Measurements from ENCODE around the gene ECEL1. TPM values are rescaled to one million over a fixed set of nuclear protein-coding genes. Genes with fewer than 3 reads are reported as not detected.

Gene ECEL1
- total RNA-seq, 1 experiment from 2014 or later, result 23.3 TPM

DNA sequence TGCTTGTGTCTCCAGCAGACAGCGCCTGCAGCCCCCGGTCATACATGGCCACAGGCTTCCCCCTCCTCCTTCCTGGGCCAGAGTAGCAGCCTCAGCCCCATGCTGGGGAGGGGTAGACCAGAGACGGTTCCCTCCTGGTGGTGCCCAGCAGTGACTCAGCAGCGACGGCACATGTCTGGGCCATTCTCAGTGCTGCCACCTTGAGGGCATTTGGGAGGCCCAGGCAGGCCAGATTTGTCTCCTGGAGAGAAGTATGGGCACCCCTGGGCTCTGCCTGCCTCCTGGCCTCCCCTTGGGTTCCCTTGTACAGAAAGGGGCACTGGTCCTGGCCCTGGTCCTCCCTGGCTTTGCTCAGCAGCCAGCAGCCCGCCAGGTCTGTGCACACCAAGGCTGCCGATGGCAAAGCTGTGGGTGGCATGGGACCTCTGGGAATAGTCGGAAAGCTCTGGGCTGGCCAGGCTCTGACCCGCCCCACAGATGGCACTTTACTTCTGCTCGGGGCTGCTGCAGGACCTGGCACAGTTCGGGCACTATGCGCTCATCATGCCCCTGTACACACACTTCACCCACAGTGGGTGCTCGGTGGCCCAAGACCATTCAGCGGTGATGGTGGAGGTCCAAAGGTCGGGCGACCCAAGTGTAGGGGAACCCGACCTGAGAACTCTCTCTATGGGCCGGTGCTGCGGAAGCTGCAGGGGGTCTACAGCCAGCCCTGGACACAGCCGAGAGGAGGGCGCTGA, 43.1 kb downstream of the ECEL1 start:
- peak; percentile 71 for DNase-seq (ENCODE audit: low spot score)
- TF ChIP-seq ELF4 (CRISPR knock-in tag; IDR thresholded peaks at IDR 0.05; ENCODE audit: low read depth) (no peak), SMAD4 (CRISPR knock-in tag; IDR thresholded peaks at IDR 0.05) (no peak), SP1 (CRISPR knock-in tag; conservative IDR thresholded peaks at IDR 0.05) (no peak), NFATC4 (CRISPR knock-in tag; IDR thresholded peaks at IDR 0.05) (no peak), NR1H2 (CRISPR knock-in tag; IDR thresholded peaks at IDR 0.05) (no peak), GABPB1 (CRISPR knock-in tag; IDR thresholded peaks at IDR 0.05) (no peak), TEAD1 (CRISPR knock-in tag; IDR thresholded peaks at IDR 0.05) (no peak), ZNF317 (CRISPR knock-in tag; IDR thresholded peaks at IDR 0.05; ENCODE audit: borderline replicate concordance, low read depth) (no peak), ZNF423 (CRISPR knock-in tag; IDR thresholded peaks at IDR 0.05) (peak; percentile 86), JAZF1 (CRISPR knock-in tag; IDR thresholded peaks at IDR 0.05) (no peak), NFYB (CRISPR knock-in tag; conservative IDR thresholded peaks at IDR 0.05; ENCODE audit: low read depth) (no peak), NFE2L1 (CRISPR knock-in tag; IDR thresholded peaks at IDR 0.05) (peak; percentile 99)
- TF ChIP-seq, protein P1, sequence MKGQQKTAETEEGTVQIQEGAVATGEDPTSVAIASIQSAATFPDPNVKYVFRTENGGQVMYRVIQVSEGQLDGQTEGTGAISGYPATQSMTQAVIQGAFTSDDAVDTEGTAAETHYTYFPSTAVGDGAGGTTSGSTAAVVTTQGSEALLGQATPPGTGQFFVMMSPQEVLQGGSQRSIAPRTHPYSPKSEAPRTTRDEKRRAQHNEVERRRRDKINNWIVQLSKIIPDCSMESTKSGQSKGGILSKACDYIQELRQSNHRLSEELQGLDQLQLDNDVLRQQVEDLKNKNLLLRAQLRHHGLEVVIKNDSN (CRISPR knock-in tag; IDR thresholded peaks at IDR 0.05), result no peak
- TF ChIP-seq, protein P2, sequence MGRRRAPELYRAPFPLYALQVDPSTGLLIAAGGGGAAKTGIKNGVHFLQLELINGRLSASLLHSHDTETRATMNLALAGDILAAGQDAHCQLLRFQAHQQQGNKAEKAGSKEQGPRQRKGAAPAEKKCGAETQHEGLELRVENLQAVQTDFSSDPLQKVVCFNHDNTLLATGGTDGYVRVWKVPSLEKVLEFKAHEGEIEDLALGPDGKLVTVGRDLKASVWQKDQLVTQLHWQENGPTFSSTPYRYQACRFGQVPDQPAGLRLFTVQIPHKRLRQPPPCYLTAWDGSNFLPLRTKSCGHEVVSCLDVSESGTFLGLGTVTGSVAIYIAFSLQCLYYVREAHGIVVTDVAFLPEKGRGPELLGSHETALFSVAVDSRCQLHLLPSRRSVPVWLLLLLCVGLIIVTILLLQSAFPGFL (CRISPR knock-in tag; IDR thresholded peaks at IDR 0.05; ENCODE audit: borderline replicate concordance), result no peak
- TF ChIP-seq, protein P3, sequence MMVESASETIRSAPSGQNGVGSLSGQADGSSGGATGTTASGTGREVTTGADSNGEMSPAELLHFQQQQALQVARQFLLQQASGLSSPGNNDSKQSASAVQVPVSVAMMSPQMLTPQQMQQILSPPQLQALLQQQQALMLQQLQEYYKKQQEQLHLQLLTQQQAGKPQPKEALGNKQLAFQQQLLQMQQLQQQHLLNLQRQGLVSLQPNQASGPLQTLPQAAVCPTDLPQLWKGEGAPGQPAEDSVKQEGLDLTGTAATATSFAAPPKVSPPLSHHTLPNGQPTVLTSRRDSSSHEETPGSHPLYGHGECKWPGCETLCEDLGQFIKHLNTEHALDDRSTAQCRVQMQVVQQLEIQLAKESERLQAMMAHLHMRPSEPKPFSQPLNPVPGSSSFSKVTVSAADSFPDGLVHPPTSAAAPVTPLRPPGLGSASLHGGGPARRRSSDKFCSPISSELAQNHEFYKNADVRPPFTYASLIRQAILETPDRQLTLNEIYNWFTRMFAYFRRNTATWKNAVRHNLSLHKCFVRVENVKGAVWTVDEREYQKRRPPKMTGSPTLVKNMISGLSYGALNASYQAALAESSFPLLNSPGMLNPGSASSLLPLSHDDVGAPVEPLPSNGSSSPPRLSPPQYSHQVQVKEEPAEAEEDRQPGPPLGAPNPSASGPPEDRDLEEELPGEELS (CRISPR knock-in tag; IDR thresholded peaks at IDR 0.05), result no peak
- TF ChIP-seq, protein P4, sequence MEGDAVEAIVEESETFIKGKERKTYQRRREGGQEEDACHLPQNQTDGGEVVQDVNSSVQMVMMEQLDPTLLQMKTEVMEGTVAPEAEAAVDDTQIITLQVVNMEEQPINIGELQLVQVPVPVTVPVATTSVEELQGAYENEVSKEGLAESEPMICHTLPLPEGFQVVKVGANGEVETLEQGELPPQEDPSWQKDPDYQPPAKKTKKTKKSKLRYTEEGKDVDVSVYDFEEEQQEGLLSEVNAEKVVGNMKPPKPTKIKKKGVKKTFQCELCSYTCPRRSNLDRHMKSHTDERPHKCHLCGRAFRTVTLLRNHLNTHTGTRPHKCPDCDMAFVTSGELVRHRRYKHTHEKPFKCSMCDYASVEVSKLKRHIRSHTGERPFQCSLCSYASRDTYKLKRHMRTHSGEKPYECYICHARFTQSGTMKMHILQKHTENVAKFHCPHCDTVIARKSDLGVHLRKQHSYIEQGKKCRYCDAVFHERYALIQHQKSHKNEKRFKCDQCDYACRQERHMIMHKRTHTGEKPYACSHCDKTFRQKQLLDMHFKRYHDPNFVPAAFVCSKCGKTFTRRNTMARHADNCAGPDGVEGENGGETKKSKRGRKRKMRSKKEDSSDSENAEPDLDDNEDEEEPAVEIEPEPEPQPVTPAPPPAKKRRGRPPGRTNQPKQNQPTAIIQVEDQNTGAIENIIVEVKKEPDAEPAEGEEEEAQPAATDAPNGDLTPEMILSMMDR (IDR thresholded peaks at IDR 0.05), result peak; percentile 42
- TF ChIP-seq, protein P5, sequence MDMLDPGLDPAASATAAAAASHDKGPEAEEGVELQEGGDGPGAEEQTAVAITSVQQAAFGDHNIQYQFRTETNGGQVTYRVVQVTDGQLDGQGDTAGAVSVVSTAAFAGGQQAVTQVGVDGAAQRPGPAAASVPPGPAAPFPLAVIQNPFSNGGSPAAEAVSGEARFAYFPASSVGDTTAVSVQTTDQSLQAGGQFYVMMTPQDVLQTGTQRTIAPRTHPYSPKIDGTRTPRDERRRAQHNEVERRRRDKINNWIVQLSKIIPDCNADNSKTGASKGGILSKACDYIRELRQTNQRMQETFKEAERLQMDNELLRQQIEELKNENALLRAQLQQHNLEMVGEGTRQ (CRISPR knock-in tag; IDR thresholded peaks at IDR 0.05), result peak; percentile 29; the same call in 1 of the 2 replicates
- TF ChIP-seq, protein P6, sequence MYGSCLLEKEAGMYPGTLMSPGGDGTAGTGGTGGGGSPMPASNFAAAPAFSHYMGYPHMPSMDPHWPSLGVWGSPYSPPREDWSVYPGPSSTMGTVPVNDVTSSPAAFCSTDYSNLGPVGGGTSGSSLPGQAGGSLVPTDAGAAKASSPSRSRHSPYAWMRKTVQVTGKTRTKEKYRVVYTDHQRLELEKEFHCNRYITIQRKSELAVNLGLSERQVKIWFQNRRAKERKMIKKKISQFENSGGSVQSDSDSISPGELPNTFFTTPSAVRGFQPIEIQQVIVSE (CRISPR knock-in tag; IDR thresholded peaks at IDR 0.05; ENCODE audit: borderline replicate concordance), result no peak
- TF ChIP-seq, protein P7, sequence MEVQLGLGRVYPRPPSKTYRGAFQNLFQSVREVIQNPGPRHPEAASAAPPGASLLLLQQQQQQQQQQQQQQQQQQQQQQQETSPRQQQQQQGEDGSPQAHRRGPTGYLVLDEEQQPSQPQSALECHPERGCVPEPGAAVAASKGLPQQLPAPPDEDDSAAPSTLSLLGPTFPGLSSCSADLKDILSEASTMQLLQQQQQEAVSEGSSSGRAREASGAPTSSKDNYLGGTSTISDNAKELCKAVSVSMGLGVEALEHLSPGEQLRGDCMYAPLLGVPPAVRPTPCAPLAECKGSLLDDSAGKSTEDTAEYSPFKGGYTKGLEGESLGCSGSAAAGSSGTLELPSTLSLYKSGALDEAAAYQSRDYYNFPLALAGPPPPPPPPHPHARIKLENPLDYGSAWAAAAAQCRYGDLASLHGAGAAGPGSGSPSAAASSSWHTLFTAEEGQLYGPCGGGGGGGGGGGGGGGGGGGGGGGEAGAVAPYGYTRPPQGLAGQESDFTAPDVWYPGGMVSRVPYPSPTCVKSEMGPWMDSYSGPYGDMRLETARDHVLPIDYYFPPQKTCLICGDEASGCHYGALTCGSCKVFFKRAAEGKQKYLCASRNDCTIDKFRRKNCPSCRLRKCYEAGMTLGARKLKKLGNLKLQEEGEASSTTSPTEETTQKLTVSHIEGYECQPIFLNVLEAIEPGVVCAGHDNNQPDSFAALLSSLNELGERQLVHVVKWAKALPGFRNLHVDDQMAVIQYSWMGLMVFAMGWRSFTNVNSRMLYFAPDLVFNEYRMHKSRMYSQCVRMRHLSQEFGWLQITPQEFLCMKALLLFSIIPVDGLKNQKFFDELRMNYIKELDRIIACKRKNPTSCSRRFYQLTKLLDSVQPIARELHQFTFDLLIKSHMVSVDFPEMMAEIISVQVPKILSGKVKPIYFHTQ (CRISPR knock-in tag; IDR thresholded peaks at IDR 0.05), result no peak
- TF ChIP-seq, protein P8, sequence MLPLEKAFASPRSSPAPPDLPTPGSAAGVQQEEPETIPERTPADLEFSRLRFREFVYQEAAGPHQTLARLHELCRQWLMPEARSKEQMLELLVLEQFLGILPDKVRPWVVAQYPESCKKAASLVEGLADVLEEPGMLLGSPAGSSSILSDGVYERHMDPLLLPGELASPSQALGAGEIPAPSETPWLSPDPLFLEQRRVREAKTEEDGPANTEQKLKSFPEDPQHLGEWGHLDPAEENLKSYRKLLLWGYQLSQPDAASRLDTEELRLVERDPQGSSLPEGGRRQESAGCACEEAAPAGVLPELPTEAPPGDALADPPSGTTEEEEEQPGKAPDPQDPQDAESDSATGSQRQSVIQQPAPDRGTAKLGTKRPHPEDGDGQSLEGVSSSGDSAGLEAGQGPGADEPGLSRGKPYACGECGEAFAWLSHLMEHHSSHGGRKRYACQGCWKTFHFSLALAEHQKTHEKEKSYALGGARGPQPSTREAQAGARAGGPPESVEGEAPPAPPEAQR (CRISPR knock-in tag; IDR thresholded peaks at IDR 0.05), result no peak
- no peaks in the 10 kb centered on the region for H3K9me3 Mint-ChIP-seq
- ATAC-seq, result peak; percentile 15
- ChIA-PET POLR2A (no interaction called here), CTCF (interaction anchor here (0.5 to 2.0 kb wide), 17 partner anchors 17 to 527 kb away, joined by 3 to 42 read pairs (median 3); partner anchors contain the start of genes CHRND and PRSS56)
- peaks cover 6% of the 10 kb centered on the region for H3K4me1 Mint-ChIP-seq
- no peaks in the 10 kb centered on the region for H3K36me3 Mint-ChIP-seq
- no peak overlapping the region for H3K4me3 Mint-ChIP-seq
- no peak overlapping the region for H3K27ac Mint-ChIP-seq
- H3K27me3 Mint-ChIP-seq (ENCODE audit: low read depth), result no peaks in the 10 kb centered on the region; the same call in 1 of the 2 replicates
